GM12891 (cell line): Measurements from ENCODE around the gene MFSD1.

Experiments
- DNase-seq: peaks from one replicate; pipeline ENCODE4 v3.0.0; 2011; ENCODE audit warnings: low spot score; ENCODE audit not compliant: insufficient read length
- FAIRE-seq: peaks from 2 replicates; lab custom pipeline; 2011; peaks lifted over from hg19 to GRCh38; lab: Jason Lieb, UNC
- PAX5 ChIP-seq: IDR thresholded peaks from 2 replicates; pipeline ENCODE4 v1.6.1; 2011; ENCODE audit warnings: low read length, moderate library complexity, mild to moderate bottlenecking; ENCODE audit not compliant: insufficient read depth, severe bottlenecking
- POLR2A ChIP-seq: IDR thresholded peaks from 2 replicates; pipeline ENCODE4 v1.6.1; 2011; ENCODE audit warnings: low read depth, low read length, control low read depth
- POLR2AphosphoS5 ChIP-seq: IDR thresholded peaks from 2 replicates; pipeline ENCODE4 v1.6.1; 2011; ENCODE audit warnings: low read depth, low read length, control low read depth
- POU2F2 ChIP-seq: IDR thresholded peaks from 2 replicates; pipeline ENCODE4 v1.6.1; 2011; ENCODE audit warnings: low read depth, mild to moderate bottlenecking, control low read depth, low read length, moderate library complexity
- SPI1 ChIP-seq: IDR thresholded peaks from 2 replicates; pipeline ENCODE4 v1.6.1; 2011; ENCODE audit warnings: low read depth, low read length, control low read depth
- TAF1 ChIP-seq: IDR thresholded peaks from 2 replicates; pipeline ENCODE4 v1.6.1; 2011; ENCODE audit warnings: low read depth, low read length, control low read depth

Gene MFSD1

DNA sequence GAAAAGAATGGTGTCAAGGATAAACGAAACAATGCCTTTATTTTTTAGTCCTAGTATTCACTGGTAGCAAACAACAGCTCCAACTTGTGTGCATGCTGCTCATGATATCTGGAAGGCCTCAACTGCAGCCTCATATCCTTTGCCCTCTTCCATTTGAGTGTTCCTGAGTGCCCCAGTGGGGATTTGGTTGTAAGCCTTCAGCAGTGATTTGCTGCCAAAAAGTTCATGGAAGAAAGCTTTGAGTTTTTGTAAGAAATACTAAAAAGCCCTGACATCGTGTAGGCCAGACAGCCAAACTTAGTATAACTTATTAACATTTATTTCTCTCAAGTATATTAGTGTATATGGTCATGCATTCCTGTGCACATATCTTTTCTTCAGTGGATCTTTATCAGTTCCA lies 30.0 kb downstream of the MFSD1 start:
- no peak for DNase-seq
- no peak for TF ChIP-seq POLR2A
- TF ChIP-seq PAX5 = no peak
- no peak for FAIRE-seq

DNA sequence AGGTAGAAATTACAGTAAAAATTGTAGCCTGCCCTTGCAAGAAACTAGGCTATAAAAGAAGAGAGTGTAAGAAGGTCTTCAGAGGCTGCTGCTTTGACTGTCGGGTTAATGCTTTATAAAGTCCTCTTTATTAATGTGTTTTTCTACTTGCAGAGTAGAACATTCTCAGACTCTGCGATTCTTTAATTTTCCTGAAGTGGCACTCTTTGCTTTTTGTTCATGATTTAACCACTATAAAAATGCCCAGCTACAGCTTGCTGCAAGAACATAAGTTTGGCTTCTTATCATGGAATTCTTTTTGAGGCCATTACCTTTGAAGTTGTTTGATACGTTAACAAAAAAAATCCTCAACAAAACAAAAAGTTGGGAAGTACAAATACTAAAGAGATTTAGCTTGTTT lies 33.8 kb downstream of the MFSD1 start:
- DNase-seq (no peak), FAIRE-seq (no peak)
- TF ChIP-seq SPI1 (no peak), POLR2A (no peak), POLR2AphosphoS5 (no peak), PAX5 (no peak), TAF1 (no peak), POU2F2 (no peak)

DNA sequence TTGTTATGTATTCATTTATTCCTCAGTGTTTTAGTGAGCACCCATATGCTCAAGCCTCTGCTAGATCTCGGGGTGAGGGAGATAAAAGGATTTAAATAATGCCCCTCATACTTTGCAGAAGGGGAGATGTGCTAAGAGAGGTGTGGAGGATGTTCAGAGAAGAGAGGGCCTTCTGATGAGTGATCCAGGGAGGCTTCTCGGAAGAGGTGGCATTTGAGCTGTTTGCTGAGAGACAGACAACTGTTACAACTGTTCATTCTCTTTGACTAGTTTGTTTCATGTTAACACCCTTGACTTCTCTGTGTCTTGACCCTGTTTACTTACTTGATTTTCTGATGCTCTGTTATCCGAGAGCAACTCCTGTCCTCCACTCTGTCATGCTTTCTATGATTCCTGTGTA lies 34.5 kb downstream of the MFSD1 start:
- FAIRE-seq = no peak
- TF ChIP-seq TAF1 (no peak), POU2F2 (no peak), PAX5 (no peak), POLR2AphosphoS5 (no peak), POLR2A (no peak), SPI1 (no peak)

DNA sequence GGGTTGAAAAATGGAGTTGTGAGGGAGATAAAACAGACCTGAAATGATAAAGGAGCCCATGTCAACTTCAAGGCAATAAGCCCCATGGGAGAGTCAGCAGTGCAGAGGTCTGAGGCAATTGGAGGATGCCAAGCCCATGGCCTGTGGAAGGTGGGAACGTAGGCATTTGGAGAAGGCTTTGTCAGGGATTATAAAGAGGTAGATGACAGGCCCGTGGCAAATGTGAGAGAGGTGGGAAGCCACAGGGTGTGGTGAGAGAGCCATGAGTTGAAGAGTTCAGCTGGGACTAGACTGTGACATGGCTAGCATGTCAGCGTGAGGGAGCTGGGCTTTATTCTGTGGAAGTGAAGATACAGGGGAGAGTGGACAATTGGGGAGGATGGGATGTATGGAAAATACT lies 35.4 kb downstream of the MFSD1 start:
- FAIRE-seq (no peak), DNase-seq (no peak)
- TF ChIP-seq POLR2AphosphoS5 = no peak
- no peak for TF ChIP-seq POLR2A

More for the DNA sequence above, 34.5 kb downstream of the MFSD1 start:
- no peak for DNase-seq

DNA sequence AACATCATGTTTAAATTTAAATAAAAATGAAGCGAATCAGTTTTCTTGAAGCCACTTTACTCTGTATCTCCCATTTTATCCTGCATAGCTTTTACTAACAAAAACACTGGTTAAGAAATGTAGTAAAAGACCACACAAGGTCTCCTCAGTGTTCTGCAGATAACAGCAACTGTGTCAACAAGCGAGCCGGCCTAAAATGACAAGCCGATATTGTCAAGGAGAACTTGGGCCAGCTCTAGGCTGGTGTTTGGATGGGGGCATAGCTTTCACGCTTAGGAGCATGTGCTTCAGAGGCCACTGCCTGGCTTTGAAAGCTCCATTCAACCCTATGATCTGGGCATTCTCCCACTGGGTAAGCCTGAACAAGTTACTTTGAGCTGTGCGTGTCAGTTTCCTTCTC lies 38.1 kb downstream of the MFSD1 start:
- DNase-seq = no peak
- TF ChIP-seq TAF1 (no peak), SPI1 (no peak), POU2F2 (no peak), POLR2A (no peak), POLR2AphosphoS5 (no peak), PAX5 (no peak)
- no peak for FAIRE-seq

DNA sequence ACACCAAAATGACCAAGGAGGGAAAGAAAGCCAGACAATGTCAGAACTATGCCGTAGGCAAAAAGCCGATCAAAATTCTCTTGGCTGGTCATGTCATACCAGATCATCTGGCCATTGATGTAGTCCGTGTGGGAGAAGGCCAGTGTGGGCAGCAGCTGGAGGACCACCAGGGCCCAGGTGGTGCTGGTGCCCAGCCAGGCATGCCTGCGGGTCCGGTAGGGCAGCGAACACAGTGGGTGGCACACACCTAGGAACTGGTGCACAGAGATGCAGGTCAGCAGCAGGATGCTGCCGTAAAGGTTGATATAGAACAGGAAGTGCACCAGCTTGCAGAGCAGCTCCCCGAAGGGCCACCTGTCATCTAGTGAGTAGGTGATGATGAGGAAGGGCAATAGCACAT lies 39.5 kb downstream of the MFSD1 start:
- FAIRE-seq (no peak), DNase-seq (no peak)
- TF ChIP-seq PAX5 (no peak), SPI1 (0 out of 2 replicates have a peak, but pooled peaks have one; percentile 11)

DNA sequence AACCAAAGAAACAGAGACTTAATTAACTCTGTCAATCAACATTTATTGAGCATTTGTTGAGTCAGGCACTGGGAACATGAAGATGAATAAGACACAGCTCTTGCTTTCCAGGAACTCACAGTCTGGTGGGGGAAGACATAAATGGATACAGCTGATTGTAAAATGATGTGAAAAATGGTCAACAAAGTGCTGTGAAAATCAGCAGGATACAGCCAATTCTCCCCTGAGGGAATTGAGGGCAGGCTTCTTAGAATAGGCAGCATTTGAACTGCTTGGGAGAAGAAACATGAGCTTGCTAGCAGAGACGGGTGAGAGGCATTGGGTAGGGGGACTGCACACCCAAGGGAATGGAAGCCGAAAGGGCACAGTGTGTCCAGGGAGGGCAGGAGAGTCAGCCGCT lies 41.1 kb downstream of the MFSD1 start:
- TF ChIP-seq TAF1 (no peak), POU2F2 (no peak), POLR2AphosphoS5 (no peak), PAX5 (no peak), POLR2A (no peak), SPI1 (no peak)
- FAIRE-seq (no peak), DNase-seq (no peak)

DNA sequence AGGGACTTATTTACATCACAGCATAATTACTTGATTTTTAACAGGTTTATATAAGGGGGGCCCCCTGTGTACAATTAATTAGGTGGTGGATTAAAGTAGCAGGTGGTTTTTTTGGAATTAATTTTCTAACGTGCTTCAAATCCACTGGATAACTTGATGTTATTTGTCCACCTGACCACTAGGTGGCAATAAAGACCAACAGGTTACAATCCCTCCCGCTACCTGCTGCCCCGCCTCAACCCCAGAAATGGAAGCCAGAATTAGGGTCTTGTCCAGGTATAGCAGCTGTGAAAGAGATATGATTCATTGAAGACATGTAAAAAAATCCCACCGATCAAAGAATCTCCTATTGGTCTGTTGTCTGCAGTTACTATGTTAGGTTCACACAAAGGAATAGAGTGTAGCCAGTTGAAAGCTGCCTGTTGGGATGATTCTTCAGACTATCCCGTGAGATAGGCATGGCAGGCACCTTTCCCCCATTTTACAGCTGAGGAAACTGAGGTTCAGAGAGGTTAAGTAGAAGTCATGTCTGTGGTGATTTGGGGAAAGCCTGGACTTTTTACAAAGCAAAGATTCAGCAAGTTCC lies 44.0 kb downstream of the MFSD1 start:
- peak; percentile 86 for FAIRE-seq
- no peak for TF ChIP-seq POU2F2
- no peak for TF ChIP-seq POLR2AphosphoS5
- TF ChIP-seq PAX5 = no peak
- DNase-seq = no peak

DNA sequence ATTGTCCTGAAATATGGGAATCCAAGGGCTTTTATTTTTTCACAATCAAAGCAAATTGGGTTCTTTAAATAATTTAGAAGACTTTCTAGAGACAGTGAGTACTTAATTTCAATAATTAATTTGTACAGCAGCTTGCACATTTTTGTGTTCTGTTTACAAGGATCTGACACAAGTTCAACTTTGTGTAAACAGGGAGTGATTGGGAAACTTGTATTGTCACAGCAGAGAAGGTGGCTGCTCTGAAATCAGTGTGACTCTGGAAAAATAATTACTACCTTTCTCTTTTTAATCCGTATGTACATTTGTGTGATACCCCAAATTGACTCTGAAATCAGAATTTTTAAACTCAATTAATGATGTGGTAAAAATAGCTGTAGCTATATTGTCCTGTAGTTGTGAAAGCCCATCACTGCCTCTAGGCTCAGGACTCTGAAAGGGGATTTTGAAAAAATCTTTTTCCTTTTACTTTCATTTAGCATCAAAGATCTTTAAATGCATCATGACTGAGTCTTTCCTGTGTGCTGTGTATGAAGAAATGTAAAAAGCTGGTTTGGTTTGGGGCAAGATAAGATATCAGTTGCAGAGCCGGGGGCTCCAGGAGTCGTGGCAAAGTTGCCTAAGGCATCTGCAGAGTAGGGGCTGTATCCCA lies 45.1 kb downstream of the MFSD1 start:
- FAIRE-seq (no peak), DNase-seq (no peak)
- TF ChIP-seq TAF1 (no peak), POU2F2 (no peak), POLR2AphosphoS5 (no peak), PAX5 (no peak), POLR2A (no peak), SPI1 (no peak)

DNA sequence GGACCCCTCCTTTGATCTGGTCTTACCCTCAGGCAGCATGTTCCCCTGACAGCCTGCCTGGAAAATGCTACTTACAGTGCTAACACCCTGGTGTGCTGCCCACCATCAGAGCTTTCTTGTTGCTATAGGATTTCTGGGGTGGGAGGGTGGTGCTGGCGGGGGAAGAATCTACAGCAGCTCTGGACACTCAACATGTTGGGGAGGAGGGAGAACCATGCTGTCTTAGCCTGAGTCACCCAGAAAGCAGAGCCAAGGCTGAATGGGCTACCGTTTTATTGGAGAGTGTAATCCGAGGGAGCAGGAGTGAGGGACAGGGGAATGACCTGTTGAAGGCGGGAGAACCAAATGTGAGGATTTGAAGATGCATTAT lies 45.6 kb downstream of the MFSD1 start:
- TF ChIP-seq POLR2AphosphoS5 (no peak), POLR2A (no peak)
- DNase-seq = no peak
- no peak for FAIRE-seq

DNA sequence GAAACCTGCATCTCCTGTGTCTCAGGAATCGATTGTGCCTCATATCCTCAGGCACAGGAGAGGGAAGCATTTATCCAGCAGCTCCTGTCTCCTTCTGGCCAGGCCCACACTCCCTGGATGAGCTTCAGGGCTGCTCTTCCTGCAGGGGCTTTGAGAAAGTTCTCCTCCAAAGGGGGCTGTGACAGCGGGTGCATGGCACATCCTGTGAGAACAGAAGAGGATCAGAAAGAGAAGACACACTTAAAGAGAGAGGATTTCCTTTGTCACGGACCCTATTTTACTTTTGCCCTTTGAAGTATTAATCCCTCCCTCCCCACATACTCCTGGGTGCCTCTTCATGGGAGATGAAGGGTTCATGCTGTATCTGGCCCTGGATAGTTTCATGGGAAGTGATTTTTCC lies 46.0 kb downstream of the MFSD1 start:
- FAIRE-seq = no peak
- no peak for TF ChIP-seq POLR2AphosphoS5
- TF ChIP-seq POLR2A = no peak
- no peak for TF ChIP-seq PAX5
- no peak for TF ChIP-seq SPI1
- no peak for TF ChIP-seq POU2F2
- no peak for TF ChIP-seq TAF1
- no peak for DNase-seq
